CD4-positive, alpha-beta T cell treated with Interleukin-2 at 100 ng/mL for 4 hours (primary cell): ENCODE data around the gene KLF9.

Experiments used
- DNase-seq: peaks from one replicate; pipeline ENCODE4 v3.0.0-alpha.2; 2020; ENCODE audit warnings: low spot score

Gene KLF9

GRCh38 chr9:70363760-70364159 lies 50.7 kb downstream of the KLF9 start:
- DNase-seq, result no peak

GRCh38 chr9:70362952-70363351 lies 51.5 kb downstream of the KLF9 start:
- no peak for DNase-seq

- DNase-seq, result no peak
Measured at GRCh38 chr9:70355801-70356200, 58.7 kb downstream of the KLF9 start.

DNA sequence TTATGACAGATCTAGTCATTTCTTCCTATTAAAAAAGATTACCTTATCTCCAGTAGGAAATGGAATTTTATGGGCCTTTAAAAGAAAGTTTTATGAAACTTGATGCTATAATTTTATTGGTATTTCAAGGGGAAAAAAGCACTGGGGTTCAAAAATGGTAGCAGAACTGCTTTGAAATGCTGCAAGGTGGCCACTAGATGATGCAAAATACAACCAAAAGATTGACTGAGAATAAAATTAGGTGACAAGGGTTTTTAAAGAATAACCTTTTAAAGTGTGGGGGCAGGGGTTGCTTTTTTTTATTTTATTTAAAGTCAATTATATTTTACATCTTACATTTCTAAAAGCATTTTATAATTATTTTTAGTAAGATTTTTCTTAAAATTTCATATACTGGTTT lies 61.7 kb downstream of the KLF9 start:
- DNase-seq, result peak; percentile 35

DNA sequence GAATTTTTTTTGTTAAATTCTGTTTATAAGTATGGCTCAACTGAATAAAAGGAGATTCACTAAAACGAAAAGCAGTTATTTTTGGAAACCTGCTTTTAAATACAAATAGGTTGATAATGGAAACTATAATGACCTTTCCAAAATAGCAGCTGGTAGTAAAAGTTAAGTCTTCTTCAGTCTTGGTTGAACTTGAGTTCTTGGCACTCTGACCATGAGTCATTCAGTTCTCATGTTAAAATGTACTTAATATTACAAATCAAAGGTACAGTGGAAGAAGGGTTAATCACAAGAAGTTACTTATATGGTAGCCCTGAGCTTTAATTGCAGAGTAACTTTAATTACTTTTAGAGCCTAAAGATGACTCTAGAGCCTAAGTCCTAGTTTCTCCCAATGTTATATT lies 62.1 kb downstream of the KLF9 start:
- no peak for DNase-seq

- DNase-seq, result no peak
Measured at GRCh38 chr9:70347046-70347445, 67.4 kb downstream of the KLF9 start.

DNA sequence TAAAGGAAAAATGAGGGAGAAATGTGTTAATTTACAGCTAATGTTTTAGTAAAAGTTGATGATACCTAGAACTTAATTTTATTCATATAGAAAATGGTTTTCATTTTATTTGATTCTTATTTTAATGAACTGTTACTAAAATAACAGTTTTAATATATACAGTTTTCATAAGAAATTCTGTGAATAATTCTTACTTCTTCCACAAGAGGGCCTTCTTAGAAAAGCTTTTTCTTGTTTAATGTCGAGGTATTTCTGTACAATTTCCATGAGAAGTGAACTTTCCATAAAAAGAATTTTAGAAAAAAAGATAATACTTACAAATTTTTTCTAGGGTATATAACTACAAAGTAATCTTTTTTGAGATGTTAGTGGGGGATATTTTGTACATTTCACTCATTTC lies 73.9 kb downstream of the KLF9 start:
- peak; percentile 43 for DNase-seq
